Trophoblast cell (in vitro differentiated cells and primary cell): Measurements from ENCODE around the gene MLC1.

Experiments
- DNase-seq, 2 donors: peaks; one replicate each; pipeline ENCODE4 v3.0.0-alpha.2; 2016
- H2AFZ ChIP-seq: 2 replicates; pipeline ENCODE4 v1.6.1; 2013; ENCODE audit warnings: low read length, moderate library complexity, mild to moderate bottlenecking; ENCODE audit not compliant: insufficient read depth, poor library complexity
- H2AK5ac ChIP-seq: 2 replicates; pipeline ENCODE4 v1.6.1; 2013; ENCODE audit warnings: mild to moderate bottlenecking, low read length
- H2BK120ac ChIP-seq: 2 replicates; pipeline ENCODE4 v1.6.1; 2013; ENCODE audit warnings: low read length, mild to moderate bottlenecking, moderate library complexity; ENCODE audit not compliant: insufficient read depth, poor library complexity
- H2BK12ac ChIP-seq: 2 replicates; pipeline ENCODE4 v1.6.1; 2013; ENCODE audit warnings: mild to moderate bottlenecking, low read length, moderate library complexity
- H2BK5ac ChIP-seq: 2 replicates; pipeline ENCODE4 v1.6.1; 2013; ENCODE audit warnings: low read length, low read depth, moderate library complexity, mild to moderate bottlenecking; ENCODE audit not compliant: poor library complexity
- H3K14ac ChIP-seq: 2 replicates; pipeline ENCODE4 v1.6.1; 2013; ENCODE audit warnings: mild to moderate bottlenecking, low read length
- H3K18ac ChIP-seq: 2 replicates; pipeline ENCODE4 v1.6.1; 2013; ENCODE audit warnings: mild to moderate bottlenecking, low read length
- H3K23ac ChIP-seq: 2 replicates; pipeline ENCODE4 v1.6.1; 2013; ENCODE audit warnings: low read length
- H3K27ac ChIP-seq: 2 replicates; pipeline ENCODE4 v1.5.1; 2013; ENCODE audit warnings: low read depth, mild to moderate bottlenecking, inconsistent platforms, low read length, moderate library complexity
- H3K27me3 ChIP-seq: 2 replicates; pipeline ENCODE4 v1.6.1; 2013; ENCODE audit warnings: inconsistent platforms, mild to moderate bottlenecking, low read length, moderate library complexity; ENCODE audit not compliant: insufficient read depth
- H3K36me3 ChIP-seq, 2 experiments: 1 replicate in 1 of 2; 2 replicates in 1 of 2; pipeline ENCODE4 v1.6.1; 2013; ENCODE audit warnings: low read length in 2 of 2, mild to moderate bottlenecking in 2 of 2, moderate library complexity in 1 of 2; ENCODE audit not compliant: insufficient read depth in 2 of 2, control insufficient read depth in 1 of 2
- H3K4ac ChIP-seq: 2 replicates; pipeline ENCODE4 v1.6.1; 2013; ENCODE audit warnings: low read depth, mild to moderate bottlenecking, low read length, moderate library complexity
- H3K4me1 ChIP-seq, 2 experiments: 1 replicate in 1 of 2; 2 replicates in 1 of 2; pipeline ENCODE4 v1.6.1; 2013; ENCODE audit warnings: low read length in 2 of 2, mild to moderate bottlenecking in 2 of 2, moderate library complexity in 1 of 2; ENCODE audit not compliant: insufficient read depth in 2 of 2, control insufficient read depth in 1 of 2
- H3K4me2 ChIP-seq: 2 replicates; pipeline ENCODE4 v1.6.1; 2013; ENCODE audit warnings: inconsistent platforms, mild to moderate bottlenecking, low read length, moderate library complexity
- H3K4me3 ChIP-seq: 2 replicates; pipeline ENCODE4 v1.5.1; 2013; ENCODE audit warnings: mild to moderate bottlenecking, low read depth, low read length, inconsistent platforms
- H3K79me1 ChIP-seq: one replicate; pipeline ENCODE4 v1.6.1; 2013; ENCODE audit warnings: low read length
- H3K79me2 ChIP-seq: 2 replicates; pipeline ENCODE4 v1.6.1; 2013; ENCODE audit warnings: low read length, mild to moderate bottlenecking; ENCODE audit not compliant: control insufficient read depth, insufficient read depth, poor library complexity
- H3K9ac ChIP-seq: 2 replicates; pipeline ENCODE4 v1.6.1; 2013; ENCODE audit warnings: mild to moderate bottlenecking, low read length
- H3K9me3 ChIP-seq: 2 replicates; pipeline ENCODE4 v1.6.1; 2013; ENCODE audit warnings: low read depth, mild to moderate bottlenecking, control low read depth, inconsistent platforms, low read length; ENCODE audit not compliant: insufficient read depth
- H4K12ac ChIP-seq: 2 replicates; pipeline ENCODE4 v1.6.1; 2013; ENCODE audit warnings: low read depth, mild to moderate bottlenecking, low read length, moderate library complexity
- H4K8ac ChIP-seq: 2 replicates; pipeline ENCODE4 v1.6.1; 2013; ENCODE audit warnings: low read depth, mild to moderate bottlenecking, low read length, moderate library complexity
- H4K91ac ChIP-seq: one replicate; pipeline ENCODE4 v1.6.1; 2013; ENCODE audit warnings: low read depth, mild to moderate bottlenecking, low read length, moderate library complexity
- WGBS: extraction: QIAGEN DNeasy Blood & Tissue Kit; methylation state at CpG from one replicate; pipeline ENCODE4 v1.1.7; 2013; ENCODE audit warnings: missing lambda C conversion rate; ENCODE audit not compliant: insufficient read length, insufficient coverage; ENCODE audit errors: extremely low coverage; 5-methylcytosine and 5-hydroxymethylcytosine counted together

MLC1 gene

DNA sequence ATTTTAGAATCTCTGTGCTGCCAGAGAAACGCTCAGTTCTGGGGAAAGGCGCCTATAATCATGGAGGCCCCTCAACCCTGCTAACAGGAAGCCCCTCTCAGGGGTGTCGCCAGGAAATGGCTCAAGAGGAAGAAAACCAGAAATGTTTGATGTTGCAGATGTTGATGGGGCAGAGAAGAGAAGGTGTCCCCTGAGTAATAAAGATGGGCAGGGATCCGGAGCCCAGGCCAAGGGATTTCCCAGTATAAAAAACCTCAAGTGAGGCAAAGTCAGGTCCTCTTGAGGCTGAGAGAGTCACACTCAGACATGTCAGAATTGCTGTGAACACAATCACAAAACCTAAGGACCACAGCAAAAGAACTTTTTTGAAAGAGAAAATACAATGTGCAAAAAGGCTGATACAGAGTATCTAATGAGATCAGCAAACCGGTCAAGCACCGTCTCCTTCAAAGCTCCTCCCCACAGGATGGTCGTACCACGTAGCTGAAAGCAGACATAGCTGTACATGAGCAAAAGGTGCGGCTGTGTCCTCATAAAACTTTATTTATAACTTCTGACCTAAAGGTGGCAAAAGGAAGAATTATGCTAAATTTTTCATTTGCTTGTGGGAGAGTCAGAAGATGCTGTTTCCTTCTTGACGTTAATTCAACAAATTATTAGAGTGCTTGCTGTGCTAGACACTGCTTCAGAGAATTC is 16.8 kb upstream of the MLC1 start:
- Histone ChIP-seq H3K14ac (no peak overlapping the region), H4K12ac (no peak overlapping the region), H3K79me1 (no peaks in the 10 kb centered on the region), H3K27me3 (no peaks in the 10 kb centered on the region), H2AK5ac (no peak overlapping the region), H3K4me2 (no peak overlapping the region), H3K4ac (no peak overlapping the region), H3K27ac (no peak overlapping the region), H3K9ac (no peak overlapping the region), H2BK120ac (no peak overlapping the region), H3K4me3 (no peak overlapping the region), H2BK12ac (no peak overlapping the region), H3K79me2 (no peaks in the 10 kb centered on the region), H3K23ac (no peak overlapping the region), H2BK5ac (no peak overlapping the region), H3K36me3 (no peaks in the 10 kb centered on the region), H3K9me3 (peaks cover 2% of the 10 kb centered on the region), H3K18ac (no peak overlapping the region), H4K8ac (no peak overlapping the region), H4K91ac (no peak overlapping the region), H3K4me1 (no peaks in the 10 kb centered on the region), H2AFZ (no peak overlapping the region)
- no CpG with 5 or more reads among the region's 10 CpGs for WGBS
- no peak for DNase-seq

DNA sequence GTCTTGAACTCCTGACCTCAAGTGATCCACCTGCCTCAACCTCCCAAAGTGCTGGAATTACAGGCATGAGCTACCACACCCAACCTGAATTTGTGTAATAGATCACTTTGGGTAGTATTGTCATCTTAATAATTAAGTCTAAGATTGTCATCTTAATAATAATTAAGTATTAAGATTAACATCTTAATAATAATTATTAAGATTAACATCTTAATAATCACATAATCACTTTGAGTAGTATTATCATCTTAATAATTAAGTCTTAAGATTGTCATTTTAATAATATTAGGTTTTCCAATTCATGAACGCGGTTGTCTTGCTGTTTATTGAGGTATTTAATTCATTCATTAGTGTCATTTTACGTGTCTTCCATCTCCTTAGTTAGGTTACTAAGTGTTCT is 12.8 kb upstream of the MLC1 start:
- Histone ChIP-seq H3K36me3 (no peaks in the 10 kb centered on the region), H4K8ac (no peak overlapping the region), H3K14ac (no peak overlapping the region)

DNA sequence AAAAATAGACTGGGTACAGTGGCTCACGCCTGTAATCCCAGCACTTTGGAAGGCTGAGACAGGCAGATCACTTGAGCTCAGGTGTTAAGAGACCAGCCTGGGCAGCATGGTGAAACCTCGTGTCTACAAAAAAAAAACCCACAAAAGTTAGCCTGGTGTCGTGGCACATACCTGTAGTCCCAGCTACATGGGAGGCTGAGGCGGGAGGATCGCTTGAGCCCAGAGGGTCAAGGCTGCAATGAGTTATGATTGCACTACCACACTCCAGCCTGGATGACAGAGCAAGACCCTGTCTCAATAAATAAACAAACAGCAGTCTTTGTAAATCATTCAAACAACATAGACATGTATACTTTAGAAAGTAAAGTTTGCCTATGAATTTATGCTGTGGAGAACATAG is 7.1 kb upstream of the MLC1 start:
- H3K27me3 ChIP-seq = no peaks in the 10 kb centered on the region
- no peaks in the 10 kb centered on the region for H3K79me2 ChIP-seq
- no CpG with 5 or more reads among the region's 5 CpGs for WGBS

More for the DNA sequence above, 12.8 kb upstream of the MLC1 start:
- Histone ChIP-seq H3K23ac (no peak overlapping the region), H2BK12ac (no peak overlapping the region), H3K79me1 (no peaks in the 10 kb centered on the region), H4K12ac (no peak overlapping the region), H2AK5ac (no peak overlapping the region), H2BK5ac (no peak overlapping the region), H3K4me3 (no peak overlapping the region), H3K4me1 (no peaks in the 10 kb centered on the region), H4K91ac (no peak overlapping the region), H3K9ac (no peak overlapping the region), H3K4ac (no peak overlapping the region), H2BK120ac (no peak overlapping the region), H2AFZ (no peak overlapping the region), H3K9me3 (peaks cover 2% of the 10 kb centered on the region), H3K4me2 (no peak overlapping the region), H3K79me2 (no peaks in the 10 kb centered on the region), H3K18ac (no peak overlapping the region), H3K27me3 (no peaks in the 10 kb centered on the region), H3K27ac (no peak overlapping the region)
- no peak for DNase-seq
- no CpG with 5 or more reads among the region's 3 CpGs for WGBS

GRCh38 chr22:50091092-50091768 is 6.0 kb upstream of the MLC1 start:
- Histone ChIP-seq H4K91ac (no peak overlapping the region), H3K27ac (no peak overlapping the region), H3K9ac (no peak overlapping the region), H3K4me2 (no peak overlapping the region), H2AK5ac (no peak overlapping the region), H3K14ac (no peak overlapping the region), H4K12ac (no peak overlapping the region), H3K4ac (no peak overlapping the region), H3K4me3 (no peak overlapping the region), H3K4me1 (no peaks in the 10 kb centered on the region), H3K36me3 (no peaks in the 10 kb centered on the region), H2BK12ac (no peak overlapping the region), H2BK120ac (no peak overlapping the region), H3K79me1 (no peaks in the 10 kb centered on the region), H2AFZ (no peak overlapping the region), H3K23ac (no peak overlapping the region), H3K27me3 (no peaks in the 10 kb centered on the region), H3K18ac (no peak overlapping the region), H3K9me3 (peaks cover 14% of the 10 kb centered on the region), H4K8ac (no peak overlapping the region), H2BK5ac (no peak overlapping the region), H3K79me2 (no peaks in the 10 kb centered on the region)
- WGBS = no CpG with 5 or more reads among the region's 29 CpGs
- DNase-seq = no peak

More for the DNA sequence above, 7.1 kb upstream of the MLC1 start:
- Histone ChIP-seq H2BK5ac (no peak overlapping the region), H3K4ac (no peak overlapping the region), H3K14ac (no peak overlapping the region), H3K9me3 (peaks cover 14% of the 10 kb centered on the region), H2AFZ (no peak overlapping the region), H3K36me3 (no peaks in the 10 kb centered on the region), H3K9ac (no peak overlapping the region), H2BK12ac (no peak overlapping the region), H3K27ac (no peak overlapping the region), H3K18ac (no peak overlapping the region), H3K4me2 (no peak overlapping the region), H3K23ac (no peak overlapping the region), H4K8ac (no peak overlapping the region), H3K4me1 (no peaks in the 10 kb centered on the region), H2BK120ac (no peak overlapping the region), H4K12ac (no peak overlapping the region), H3K4me3 (no peak overlapping the region), H4K91ac (no peak overlapping the region), H3K79me1 (no peaks in the 10 kb centered on the region), H2AK5ac (no peak overlapping the region)
- no peak for DNase-seq
